Right renal pelvis (tissue), 4 donors: ENCODE results near the gene PSMB11. TPM values are rescaled to one million over a fixed set of nuclear protein-coding genes. Genes with fewer than 3 reads are reported as not detected.
A peak's percentile ranks its signal among the peaks of the same experiment; 100 is the strongest.
"Not testable (repeated sequence)": the region's sequence is repeated elsewhere in the genome, so short reads cannot be mapped to it uniquely, and the experiment has no call there.

Source experiments
- DNase-seq, 4 donors: peaks; one replicate each; pipeline ENCODE4 v3.0.0-alpha.2; 2013; ENCODE audit warnings: low read depth in 4 of 4, low spot score in 3 of 4, missing footprints in 1 of 4
- polyA plus RNA-seq, 4 donors: library from polyadenylated mRNA; unstranded; fragments of 120-200 nt; gene quantifications; one replicate each; pipeline ENCODE4 v1.2.1, GENCODE V29; 2013; ENCODE audit not compliant: insufficient read length in 4 of 4

Gene PSMB11
- under 1 TPM in 1 of 4 donors, not detected in 3; 0.09 TPM for polyA plus RNA-seq

- no peak for DNase-seq
Observed at GRCh38 chr14:23042162-23042965, at the start of gene PSMB11. PSMB11 (plus strand) TSS chr14:23042212; CDS start chr14:23042226, 14 bp downstream.

GRCh38 chr14:22993517-22993916 lies 48.5 kb upstream of the PSMB11 start:
- DNase-seq, result no peak

- DNase-seq, result no peak
Observed at GRCh38 chr14:22994762-22995275, 47.2 kb upstream of the PSMB11 start.

- DNase-seq, result no peak
Observed at GRCh38 chr14:22995889-22996625, 46.0 kb upstream of the PSMB11 start.

- no peak for DNase-seq
Observed at GRCh38 chr14:22996768-22997654, 45.0 kb upstream of the PSMB11 start.

- no peak for DNase-seq
Observed at GRCh38 chr14:22997676-22998323, 44.2 kb upstream of the PSMB11 start.

- DNase-seq, result no peak
Observed at GRCh38 chr14:22998329-22999012, 43.5 kb upstream of the PSMB11 start.

GRCh38 chr14:23000860-23001259 lies 41.2 kb upstream of the PSMB11 start:
- DNase-seq, result no peak

GRCh38 chr14:23002592-23002991 lies 39.4 kb upstream of the PSMB11 start:
- DNase-seq, result no peak

- not testable (repeated sequence) for DNase-seq
Observed at GRCh38 chr14:23004274-23004673, 37.7 kb upstream of the PSMB11 start.

GRCh38 chr14:23005451-23006187 lies 36.4 kb upstream of the PSMB11 start:
- no peak for DNase-seq

- no peak for DNase-seq
Observed at GRCh38 chr14:23006188-23006534, 35.9 kb upstream of the PSMB11 start.

GRCh38 chr14:23006544-23007419 lies 35.2 kb upstream of the PSMB11 start:
- peak; percentile 95 to 97 (median 96) for DNase-seq

- DNase-seq, result no peak
Observed at GRCh38 chr14:23008831-23009230, 33.2 kb upstream of the PSMB11 start.

GRCh38 chr14:23009483-23009938 lies 32.5 kb upstream of the PSMB11 start:
- no peak for DNase-seq

GRCh38 chr14:23009939-23010726 lies 31.9 kb upstream of the PSMB11 start, which contains the start of gene C14orf93:
C14orf93 (minus strand) TSS chr14:23010143; CDS start chr14:22999023, 11,120 bp downstream.
- DNase-seq, result peak in 2 of 4 donors; percentile 57 to 59
